NCI-H526 treated with DMSO at 0.1 percent for 48 hours (cell line): Measurements from ENCODE around the gene ZMPSTE24.
"Not testable (repeated sequence)": the region's sequence is repeated elsewhere in the genome, so short reads cannot be mapped to it uniquely, and the experiment has no call there.

Experiments used
- DNase-seq: peaks from one replicate; lab custom pipeline; 2025; lab: John Stamatoyannopoulos, UW

The ZMPSTE24 gene

GRCh38 chr1:40257688-40258444 lies at the start of gene ZMPSTE24:
Gene ZMPSTE24, plus strand, starts transcription at chr1:40258236. Its CDS starts 36 bp downstream, at chr1:40258272.
- DNase-seq = peak; percentile 99

GRCh38 chr1:40210511-40211204 lies 47.4 kb upstream of the ZMPSTE24 start:
- no peak for DNase-seq

- DNase-seq = no peak
Observed at GRCh38 chr1:40218333-40218732, 39.7 kb upstream of the ZMPSTE24 start.

GRCh38 chr1:40221471-40221905 lies 36.5 kb upstream of the ZMPSTE24 start:
- DNase-seq = not testable (repeated sequence)

- DNase-seq = no peak
Observed at GRCh38 chr1:40221977-40222772, 35.9 kb upstream of the ZMPSTE24 start.

- DNase-seq = no peak
Observed at GRCh38 chr1:40224040-40224439, 34.0 kb upstream of the ZMPSTE24 start.

- no peak for DNase-seq
Observed at GRCh38 chr1:40226192-40226591, 31.8 kb upstream of the ZMPSTE24 start.

GRCh38 chr1:40232444-40232843 lies 25.6 kb upstream of the ZMPSTE24 start:
- no peak for DNase-seq

GRCh38 chr1:40239626-40240025 lies 18.4 kb upstream of the ZMPSTE24 start:
- no peak for DNase-seq

- DNase-seq = no peak
Observed at GRCh38 chr1:40240390-40240789, 17.6 kb upstream of the ZMPSTE24 start.

- DNase-seq = no peak
Observed at GRCh38 chr1:40241362-40241761, 16.7 kb upstream of the ZMPSTE24 start.

- DNase-seq = no peak
Observed at GRCh38 chr1:40243351-40243750, 14.7 kb upstream of the ZMPSTE24 start.

GRCh38 chr1:40244138-40244744 lies 13.8 kb upstream of the ZMPSTE24 start:
- no peak for DNase-seq

- DNase-seq = no peak
Observed at GRCh38 chr1:40245686-40246085, 12.3 kb upstream of the ZMPSTE24 start.

GRCh38 chr1:40247655-40248054 lies 10.4 kb upstream of the ZMPSTE24 start, which contains the start of gene TMCO2:
Gene TMCO2, plus strand, starts transcription at chr1:40247937. Its CDS starts 57 bp downstream, at chr1:40247994.
- DNase-seq = no peak

GRCh38 chr1:40248412-40248811 lies 9.6 kb upstream of the ZMPSTE24 start:
- no peak for DNase-seq

GRCh38 chr1:40251456-40251855 lies 6.6 kb upstream of the ZMPSTE24 start:
- no peak for DNase-seq

- DNase-seq = no peak
Observed at GRCh38 chr1:40252601-40253000, 5.4 kb upstream of the ZMPSTE24 start.

- no peak for DNase-seq
Observed at GRCh38 chr1:40255231-40255630, 2.8 kb upstream of the ZMPSTE24 start.

GRCh38 chr1:40256401-40257084 lies 1.5 kb upstream of the ZMPSTE24 start:
- no peak for DNase-seq

- no peak for DNase-seq
Observed at GRCh38 chr1:40257313-40257687, 736 bp upstream of the ZMPSTE24 start.

GRCh38 chr1:40258445-40258769 lies 371 bp downstream of the ZMPSTE24 start:
- peak; percentile 71 for DNase-seq
